ENCODE results near the gene TEX35.

The TEX35 gene

GRCh38 chr1:178512566-178513277 lies at the start of gene TEX35:
TSS of gene TEX35 (plus strand) at chr1:178513109. CDS start at chr1:178513189, 80 bp downstream.
- DNase-seq, result no peak

DNA sequence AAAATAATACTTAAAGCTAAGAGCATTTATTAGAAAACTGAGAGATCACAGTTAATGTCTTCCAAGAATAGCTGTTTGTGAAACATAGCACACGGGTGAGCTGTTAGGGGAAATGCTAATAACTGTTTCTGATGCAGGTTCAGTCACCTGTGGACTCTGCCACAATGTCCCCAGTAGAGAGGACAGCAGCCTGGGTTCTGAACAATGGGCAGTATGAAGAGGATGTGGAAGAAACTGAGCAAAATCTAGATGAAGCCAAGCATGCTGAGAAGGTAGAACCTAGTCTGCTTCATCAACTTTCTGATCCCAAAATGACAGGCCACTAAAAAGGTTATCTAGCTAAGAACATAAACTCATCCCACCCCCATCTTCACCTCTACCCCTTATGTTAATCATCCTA lies 48.8 kb upstream of the TEX35 start:
- no peak for DNase-seq

GRCh38 chr1:178464566-178464965 lies 48.3 kb upstream of the TEX35 start:
- no peak for DNase-seq

GRCh38 chr1:178465011-178465410 lies 47.9 kb upstream of the TEX35 start:
- DNase-seq, result no peak

- no peak for DNase-seq
These were observed 45.1 kb upstream of the TEX35 start for GRCh38 chr1:178467837-178468236.

DNA sequence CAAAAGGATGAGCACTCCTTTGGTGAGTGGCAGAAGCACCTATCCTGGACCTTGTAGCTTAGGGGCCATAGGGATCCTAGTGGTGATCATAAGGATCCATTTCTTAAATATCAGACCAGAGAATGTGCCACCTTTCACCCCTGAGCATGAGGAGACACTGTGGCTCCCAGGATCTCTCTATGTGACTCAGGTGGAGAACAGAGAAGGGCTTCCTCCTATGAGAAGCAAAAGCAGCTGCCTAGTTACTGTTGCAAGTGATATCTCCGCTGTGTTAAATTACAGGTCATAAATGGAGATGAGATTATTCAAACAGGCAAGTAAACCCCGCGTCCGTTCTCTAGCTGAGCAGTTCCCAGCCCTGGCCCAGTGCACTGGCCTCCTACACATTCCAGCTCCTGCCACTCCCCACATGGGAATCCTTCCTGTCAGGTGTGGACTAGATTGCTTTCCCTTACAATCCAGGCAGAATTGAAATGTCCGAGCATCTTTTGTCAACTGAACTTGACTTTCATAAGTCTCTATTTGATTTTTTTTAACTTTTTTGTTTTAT lies 42.4 kb upstream of the TEX35 start:
- DNase-seq, result no peak

- no peak for DNase-seq
These were observed 40.4 kb upstream of the TEX35 start for GRCh38 chr1:178472531-178472930.

DNA sequence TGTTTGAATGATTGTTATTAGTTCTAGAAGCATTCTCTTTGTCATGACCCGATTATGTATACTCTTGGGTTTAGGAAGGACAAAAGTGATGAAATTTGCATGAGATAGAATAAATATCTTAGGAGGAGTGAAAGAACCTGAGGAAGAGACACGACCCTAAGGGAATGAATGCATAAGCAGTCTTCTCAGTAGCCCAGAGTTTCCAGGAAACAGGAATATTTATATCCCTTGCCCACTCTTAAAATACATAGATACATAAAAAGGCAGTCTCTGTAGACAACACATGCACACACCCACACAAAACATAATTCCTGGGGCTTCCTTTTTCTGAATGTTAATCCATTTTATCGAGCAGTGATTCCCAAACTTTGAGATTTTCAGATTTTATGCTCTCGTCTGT lies 35.5 kb upstream of the TEX35 start:
- no peak for DNase-seq

DNA sequence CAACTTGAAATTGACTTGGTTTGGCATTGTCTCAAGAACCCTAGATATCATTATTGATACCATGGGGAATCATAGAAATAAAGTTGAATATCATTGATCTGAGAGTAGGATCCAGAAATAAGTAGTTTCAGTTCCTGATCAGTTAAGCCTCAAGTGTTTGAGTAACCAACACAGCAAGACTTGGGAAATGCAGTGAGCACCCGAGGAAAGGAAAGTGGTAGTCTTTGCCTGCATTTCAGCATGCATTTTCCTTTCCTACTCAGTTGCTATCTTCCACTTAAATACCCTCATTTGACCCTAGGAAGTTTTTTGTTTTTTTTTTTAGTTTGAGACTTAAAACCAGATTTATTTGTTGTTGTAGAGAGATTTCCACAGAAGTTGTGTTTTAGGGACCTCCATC lies 35.1 kb upstream of the TEX35 start:
- DNase-seq, result no peak

GRCh38 chr1:178483251-178483957 lies 29.5 kb upstream of the TEX35 start:
- DNase-seq, result no peak

DNA sequence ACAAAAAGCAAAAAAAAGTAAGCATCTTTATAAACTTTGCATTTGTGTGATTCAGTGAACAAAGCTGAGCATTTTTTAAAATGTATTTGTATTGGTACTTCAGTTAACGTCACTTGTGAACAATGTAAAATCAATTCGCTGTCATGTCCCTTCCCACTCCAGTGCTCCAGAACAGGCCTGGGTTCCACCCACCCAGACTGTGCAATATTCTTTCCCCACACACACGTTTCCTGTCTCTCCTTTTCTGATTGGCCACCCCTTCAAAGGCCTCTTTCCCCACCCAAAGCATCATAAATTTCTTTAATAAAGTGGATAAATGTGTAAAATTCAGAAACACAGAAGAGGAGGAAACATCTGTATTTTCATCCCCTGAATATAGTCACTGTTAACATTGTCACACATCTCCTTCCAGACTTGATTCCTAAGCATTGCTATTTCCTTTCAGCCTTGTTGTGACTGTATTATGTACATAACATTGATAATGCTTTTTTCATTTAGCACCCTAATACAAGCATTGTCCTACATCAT lies 28.1 kb upstream of the TEX35 start:
- DNase-seq, result no peak

GRCh38 chr1:178485541-178485981 lies 27.3 kb upstream of the TEX35 start:
- no peak for DNase-seq

DNA sequence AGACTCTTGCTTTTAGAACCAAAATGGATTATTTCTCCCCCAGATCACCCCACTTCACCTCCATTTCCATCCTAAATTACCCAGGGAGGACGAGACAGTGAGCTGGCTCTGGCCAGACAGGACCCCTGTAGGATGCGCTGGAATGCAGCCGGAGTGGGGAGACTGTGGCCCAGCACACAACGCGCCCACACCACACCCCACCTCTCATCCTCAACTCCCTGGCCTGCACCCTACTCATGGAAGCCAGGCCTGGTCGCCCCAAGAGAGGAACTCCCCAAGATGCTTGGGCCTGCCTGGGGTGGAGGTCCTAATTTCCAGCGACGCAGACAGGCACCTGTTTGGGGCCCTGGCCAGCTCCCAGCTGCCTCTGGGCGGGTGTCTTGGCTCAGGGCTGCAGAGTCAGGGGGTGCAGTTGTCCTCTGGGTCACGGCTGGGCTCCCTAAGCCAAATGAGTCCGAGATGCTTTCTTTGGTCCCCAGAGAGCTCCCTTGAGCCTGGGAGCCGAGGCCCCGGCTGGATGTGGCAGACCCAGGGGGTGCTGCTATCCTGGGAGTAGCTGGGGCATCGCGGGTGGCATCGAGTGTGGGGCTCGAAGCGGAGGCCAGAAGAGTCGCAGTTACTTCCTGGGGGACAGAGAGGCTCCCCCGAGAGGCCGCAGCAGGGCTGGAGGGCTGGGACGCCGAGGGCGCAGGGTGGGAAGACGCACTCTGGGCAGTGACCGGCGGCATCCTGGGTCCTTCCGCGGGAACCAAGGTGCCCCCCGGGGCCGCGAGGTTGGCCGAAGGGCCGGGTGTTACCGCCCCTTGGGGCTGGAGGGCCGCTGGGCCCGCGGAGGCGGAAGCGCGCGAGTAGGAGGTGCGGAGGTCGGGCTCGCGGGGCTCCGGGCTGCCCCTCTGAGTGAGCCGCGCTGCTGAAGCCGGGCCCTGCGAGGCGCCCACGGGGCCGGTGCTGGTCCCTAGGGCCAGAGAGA lies 26.5 kb upstream of the TEX35 start:
- DNase-seq, result no peak

- DNase-seq, result no peak
These were observed 25.8 kb upstream of the TEX35 start for GRCh38 chr1:178487070-178487615.

- no peak for DNase-seq
These were observed 24.5 kb upstream of the TEX35 start for GRCh38 chr1:178488393-178488792.

DNA sequence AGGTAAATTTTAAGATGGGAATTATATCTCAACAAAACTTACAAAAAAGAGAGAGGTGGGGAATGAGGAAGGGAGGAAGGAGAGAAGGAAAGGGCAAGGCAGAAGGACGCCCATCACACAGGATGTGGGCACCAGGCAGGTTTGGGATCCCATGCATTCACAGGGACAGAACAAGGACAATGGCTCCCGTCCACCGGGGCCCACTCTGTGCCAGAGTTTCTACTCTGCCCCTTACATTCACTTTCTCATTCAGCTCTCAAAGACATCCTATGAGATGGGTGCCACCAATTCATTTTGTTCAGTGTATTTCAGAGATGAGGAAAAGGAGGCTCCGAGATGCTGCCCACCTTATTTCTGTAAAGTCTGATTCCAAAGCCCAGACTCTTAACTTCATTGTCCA lies 23.5 kb upstream of the TEX35 start:
- DNase-seq, result no peak

GRCh38 chr1:178490136-178490535 lies 22.8 kb upstream of the TEX35 start:
- no peak for DNase-seq

GRCh38 chr1:178490967-178491366 lies 21.9 kb upstream of the TEX35 start:
- no peak for DNase-seq

DNA sequence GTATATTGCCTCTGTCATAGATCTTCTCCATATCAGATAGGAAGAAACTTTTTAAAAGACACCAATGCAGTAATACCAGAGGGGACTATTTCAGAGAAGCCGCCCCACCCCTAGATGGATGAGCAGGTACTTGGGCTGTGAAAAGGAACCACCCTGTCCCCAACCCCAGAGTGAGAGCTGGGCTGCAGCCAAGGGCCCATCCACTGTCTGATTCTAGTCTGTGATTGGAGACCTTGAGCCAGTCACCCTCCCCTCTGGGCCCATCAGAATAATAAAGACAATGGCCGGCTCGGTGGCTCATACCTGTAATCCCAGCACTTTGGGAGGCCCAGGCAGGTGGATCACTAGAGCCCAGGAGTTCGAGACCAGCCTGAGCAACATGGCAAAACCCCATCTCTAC lies 21.2 kb upstream of the TEX35 start:
- no peak for DNase-seq

GRCh38 chr1:178492341-178492740 lies 20.6 kb upstream of the TEX35 start:
- DNase-seq, result no peak

GRCh38 chr1:178493301-178493741 lies 19.6 kb upstream of the TEX35 start:
- DNase-seq, result no peak

DNA sequence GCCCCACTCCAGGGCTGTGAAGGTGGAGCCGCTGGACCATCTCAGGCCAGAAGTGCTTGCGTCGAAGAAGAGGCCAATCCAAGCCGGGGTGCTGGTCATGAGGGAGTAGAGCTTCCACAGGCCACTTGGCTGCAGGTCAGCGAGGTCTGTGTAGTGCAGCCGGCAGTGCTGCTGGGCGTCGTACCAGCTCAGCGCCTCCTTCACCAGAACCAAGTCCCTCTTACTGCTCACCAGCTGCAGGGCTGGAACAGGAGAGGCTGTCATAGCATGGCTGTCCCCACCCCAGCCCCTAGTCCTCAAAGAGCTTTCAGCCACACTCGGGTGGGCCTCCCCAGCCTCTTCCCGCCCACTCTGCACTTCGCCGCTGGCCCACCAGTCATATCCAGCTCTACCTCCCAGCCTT lies 18.3 kb upstream of the TEX35 start:
- DNase-seq, result no peak
